Lung (tissue), 12 donors: ENCODE measurements around the gene MCF2L2. TPM values are rescaled to one million over a fixed set of nuclear protein-coding genes. Genes with fewer than 3 reads are reported as not detected.

Source experiments
- ATAC-seq: fragments of 200-7000 bp; cut with Tn5 transposase; one replicate; pipeline ENCODE4 v1.9.1; 2020; ENCODE audit warnings: moderate number of reproducible peaks; ENCODE audit not compliant: insufficient read depth, low FRiP score
- DNase-seq, 3 donors: peaks; one replicate each; pipeline ENCODE4 v3.0.0-alpha.2; 2013 to 2017
- H3K27ac ChIP-seq, 2 donors: one replicate each; pipeline ENCODE4 v1.5.1; 2013; ENCODE audit warnings: mild to moderate bottlenecking in 2 of 2, moderate library complexity in 2 of 2, control low read depth in 1 of 2, inconsistent platforms in 1 of 2, low read depth in 1 of 2, low read length in 1 of 2
- H3K27me3 ChIP-seq, 3 donors: one replicate each; pipeline ENCODE4 v1.5.1; 2013; ENCODE audit warnings: low read length in 2 of 3; ENCODE audit not compliant: control insufficient read depth in 3 of 3, insufficient read depth in 3 of 3
- H3K36me3 ChIP-seq, 4 donors: one replicate each; pipeline ENCODE4 v1.5.1; 2013; ENCODE audit warnings: low read length in 4 of 4, mild to moderate bottlenecking in 1 of 4, moderate library complexity in 1 of 4; ENCODE audit not compliant: control insufficient read depth in 4 of 4, insufficient read depth in 4 of 4
- H3K4me1 ChIP-seq, 5 donors: one replicate each; pipeline ENCODE4 v1.5.1; 2013; ENCODE audit warnings: low read length in 5 of 5, mild to moderate bottlenecking in 2 of 5, moderate library complexity in 1 of 5; ENCODE audit not compliant: control insufficient read depth in 5 of 5, insufficient read depth in 5 of 5
- H3K4me3 ChIP-seq: one replicate; pipeline ENCODE4 v1.5.1; 2013; ENCODE audit warnings: mild to moderate bottlenecking, control low read depth, moderate library complexity
- H3K9ac ChIP-seq, 2 donors: one replicate each; pipeline ENCODE4 v1.5.1; 2013; ENCODE audit warnings: low read length in 2 of 2, control low read depth in 1 of 2; ENCODE audit not compliant: insufficient read depth in 1 of 2
- H3K9me3 ChIP-seq, 4 donors: one replicate each; pipeline ENCODE4 v1.5.1; 2013; ENCODE audit warnings: low read length in 3 of 4, mild to moderate bottlenecking in 1 of 4, moderate library complexity in 1 of 4; ENCODE audit not compliant: control insufficient read depth in 4 of 4, insufficient read depth in 3 of 4
- CTCF ChIP-seq: IDR thresholded peaks from 2 replicates; pipeline ENCODE4 v1.5.1; 2012; ENCODE audit warnings: mild to moderate bottlenecking; ENCODE audit errors: control extremely low read depth, extremely low read depth
- WGBS, 2 donors: extraction: QIAGEN DNeasy Blood & Tissue Kit; methylation state at CpG; one replicate each; pipeline ENCODE4 v1.1.7; 2013; 5-methylcytosine and 5-hydroxymethylcytosine counted together
- polyA plus RNA-seq, 2 donors: library from polyadenylated mRNA; stranded (reverse); fragments of 200-250 nt; gene quantifications; one replicate each; pipeline ENCODE4 v1.2.1, GENCODE V29; 2013
- total RNA-seq, 2 donors: library from RNA; depleted of rRNA in 1 of 2; stranded (reverse); fragments of >200 nt in 1 of 2; gene quantifications; one replicate each; pipeline ENCODE4 v1.2.1, GENCODE V29; 2014 to 2021
- donor health status: control.
- donor health status: control.
- donor health status: Bipolar disorder and iron deficiency.
- donor health status: healthy.
- donor health status: DM: yes; HTN: yes; CAD: no.

The MCF2L2 gene
- total and polyA plus RNA-seq, 4 donors: 0.26 to 1.7 (median 1.0) TPM

GRCh38 chr3:183220828-183221227 lies 207.6 kb downstream of the MCF2L2 start:
- WGBS, 2 donors: 83 to 88% methylated on average over 5 of the region's 5 CpGs
- no peaks in the 10 kb centered on the region for H3K27me3 ChIP-seq
- no peak for ATAC-seq

GRCh38 chr3:183218826-183219225 lies 209.6 kb downstream of the MCF2L2 start:
- Histone ChIP-seq H3K36me3 (no peaks in the 10 kb centered on the region), H3K4me3 (no peak overlapping the region), H3K27me3 (no peaks in the 10 kb centered on the region), H3K27ac (no peak overlapping the region), H3K4me1 (peaks cover 0 to 4% (median 0%) of the 10 kb centered on the region in 5 donors), H3K9me3 (no peaks in the 10 kb centered on the region), H3K9ac (no peak overlapping the region)
- ATAC-seq (no peak), DNase-seq (no peak)
- TF ChIP-seq CTCF: no peak
- WGBS, 2 donors: 59 to 81% methylated on average over 2 of the region's 2 CpGs

More at GRCh38 chr3:183220828-183221227, 207.6 kb downstream of the MCF2L2 start:
- DNase-seq: no peak
- no peak overlapping the region for H3K9ac ChIP-seq
- no peak for TF ChIP-seq CTCF
- H3K9me3 ChIP-seq: no peaks in the 10 kb centered on the region
- H3K4me3 ChIP-seq: no peak overlapping the region
- H3K36me3 ChIP-seq: no peaks in the 10 kb centered on the region
- no peak overlapping the region for H3K27ac ChIP-seq
- peaks cover 0 to 4% (median 0%) of the 10 kb centered on the region in 5 donors for H3K4me1 ChIP-seq

GRCh38 chr3:183217548-183218332 lies 210.7 kb downstream of the MCF2L2 start:
- Histone ChIP-seq H3K27me3 (no peaks in the 10 kb centered on the region), H3K9me3 (no peaks in the 10 kb centered on the region), H3K9ac (no peak overlapping the region), H3K27ac (no peak overlapping the region), H3K4me1 (peaks cover 0 to 4% (median 0%) of the 10 kb centered on the region in 5 donors), H3K4me3 (no peak overlapping the region), H3K36me3 (no peaks in the 10 kb centered on the region)
- WGBS, 2 donors: 67 to 77% methylated on average over 9 of the region's 9 CpGs
- ATAC-seq (no peak), DNase-seq (no peak)
- TF ChIP-seq CTCF: no peak
